ENCODE measurements around the gene EYS. TPM values are rescaled to one million over a fixed set of nuclear protein-coding genes. Genes with fewer than 3 reads are reported as not detected.
"Not testable (repeated sequence)": the region's sequence is repeated elsewhere in the genome, so short reads cannot be mapped to it uniquely, and the experiment has no call there.

EYS gene
- total RNA-seq, 4 donors from 2014 or later: 0.15 TPM; not detected in 3

DNA sequence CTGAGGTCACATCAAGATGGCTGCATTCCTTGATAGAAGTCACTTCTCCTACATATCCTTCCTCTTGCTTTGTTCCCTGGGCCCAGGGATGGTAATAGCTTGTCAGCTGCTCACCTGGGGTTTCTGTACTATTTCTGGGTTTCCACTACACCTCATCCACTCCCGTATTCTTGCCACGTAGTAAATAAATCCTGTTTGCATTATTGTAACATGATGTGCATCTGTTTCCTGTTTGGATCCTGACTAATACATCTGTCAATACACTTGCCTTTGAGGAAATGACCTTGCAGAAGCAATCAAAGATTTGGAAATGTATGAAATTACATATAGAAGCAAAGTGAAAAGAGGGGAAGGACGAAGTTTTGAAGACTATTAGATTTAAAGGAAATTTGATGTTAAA, 1452.5 kb downstream of the EYS start:
- no peaks in the 10 kb centered on the region for H3K9me3 ChIP-seq
- ATAC-seq: no peak
- H3K4me1 ChIP-seq: no peaks in the 10 kb centered on the region
- H3K27me3 ChIP-seq: no peaks in the 10 kb centered on the region
- H3K27ac ChIP-seq: no peak overlapping the region
- no peak overlapping the region for H3K4me3 ChIP-seq
- WGBS, 2 donors (ENCODE audit: low coverage in 1 of 2): 48 to 73% methylated on average over 3 of the region's 3 CpGs
- no peak for TF ChIP-seq POLR2A (IDR thresholded peaks at IDR 0.05)
- TF ChIP-seq, protein P1, sequence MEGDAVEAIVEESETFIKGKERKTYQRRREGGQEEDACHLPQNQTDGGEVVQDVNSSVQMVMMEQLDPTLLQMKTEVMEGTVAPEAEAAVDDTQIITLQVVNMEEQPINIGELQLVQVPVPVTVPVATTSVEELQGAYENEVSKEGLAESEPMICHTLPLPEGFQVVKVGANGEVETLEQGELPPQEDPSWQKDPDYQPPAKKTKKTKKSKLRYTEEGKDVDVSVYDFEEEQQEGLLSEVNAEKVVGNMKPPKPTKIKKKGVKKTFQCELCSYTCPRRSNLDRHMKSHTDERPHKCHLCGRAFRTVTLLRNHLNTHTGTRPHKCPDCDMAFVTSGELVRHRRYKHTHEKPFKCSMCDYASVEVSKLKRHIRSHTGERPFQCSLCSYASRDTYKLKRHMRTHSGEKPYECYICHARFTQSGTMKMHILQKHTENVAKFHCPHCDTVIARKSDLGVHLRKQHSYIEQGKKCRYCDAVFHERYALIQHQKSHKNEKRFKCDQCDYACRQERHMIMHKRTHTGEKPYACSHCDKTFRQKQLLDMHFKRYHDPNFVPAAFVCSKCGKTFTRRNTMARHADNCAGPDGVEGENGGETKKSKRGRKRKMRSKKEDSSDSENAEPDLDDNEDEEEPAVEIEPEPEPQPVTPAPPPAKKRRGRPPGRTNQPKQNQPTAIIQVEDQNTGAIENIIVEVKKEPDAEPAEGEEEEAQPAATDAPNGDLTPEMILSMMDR (IDR thresholded peaks at IDR 0.05): no peak
- no peak for TF ChIP-seq POLR2AphosphoS5 (IDR thresholded peaks at IDR 0.05)
- TF ChIP-seq EP300 (IDR thresholded peaks at IDR 0.05): no peak
- H3K36me3 ChIP-seq: no peaks in the 10 kb centered on the region

DNA sequence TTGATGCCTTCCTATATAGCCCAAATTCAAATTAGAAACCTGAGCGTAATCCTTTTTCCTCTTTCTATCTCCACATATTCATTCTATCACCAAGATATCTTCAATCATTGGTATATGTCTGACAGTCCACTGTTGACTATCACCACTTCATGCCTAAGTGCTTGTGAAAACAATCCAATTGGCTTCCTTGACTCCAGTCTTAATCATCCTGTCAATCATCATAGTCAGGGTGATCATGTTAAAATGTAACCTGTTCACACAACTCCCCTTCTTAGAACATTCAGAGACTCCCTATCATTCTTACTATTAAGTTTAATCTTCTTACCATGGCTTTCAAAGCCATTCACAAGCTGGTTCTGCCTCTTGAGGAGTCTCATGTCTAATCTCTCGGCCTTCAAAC, 1454.8 kb downstream of the EYS start:
- Histone ChIP-seq H3K27ac (no peak overlapping the region), H3K27me3 (no peaks in the 10 kb centered on the region), H3K9me3 (no peaks in the 10 kb centered on the region), H3K36me3 (no peaks in the 10 kb centered on the region), H3K4me1 (no peaks in the 10 kb centered on the region), H3K4me3 (no peak overlapping the region)
- ATAC-seq: no peak
- 76 to 85% methylated on average over 2 of the region's 2 CpGs for WGBS, 2 donors (ENCODE audit: low coverage in 1 of 2)
- TF ChIP-seq POLR2A (IDR thresholded peaks at IDR 0.05) (no peak), EP300 (IDR thresholded peaks at IDR 0.05) (no peak), POLR2AphosphoS5 (IDR thresholded peaks at IDR 0.05) (no peak)
- TF ChIP-seq, protein P1 (IDR thresholded peaks at IDR 0.05): no peak

DNA sequence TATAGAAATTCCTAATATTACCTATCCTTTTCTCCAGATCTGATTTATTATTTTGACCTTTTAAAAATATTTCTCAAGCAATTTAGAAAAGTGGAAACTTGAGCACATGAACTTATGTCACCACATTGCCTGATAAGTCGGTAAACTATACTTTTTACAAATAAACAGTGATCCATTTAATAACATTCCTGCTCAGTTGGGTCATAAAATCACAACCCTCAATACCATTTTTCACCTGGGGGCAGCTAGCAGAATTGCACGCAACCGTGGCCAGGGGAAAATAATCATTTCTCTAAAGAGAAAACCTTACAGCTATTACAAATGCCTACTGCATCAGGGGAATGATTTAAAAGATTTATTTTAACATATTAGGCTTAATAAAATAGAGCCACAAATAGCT, 1456.9 kb downstream of the EYS start:
- no peak for TF ChIP-seq EP300 (IDR thresholded peaks at IDR 0.05)

DNA sequence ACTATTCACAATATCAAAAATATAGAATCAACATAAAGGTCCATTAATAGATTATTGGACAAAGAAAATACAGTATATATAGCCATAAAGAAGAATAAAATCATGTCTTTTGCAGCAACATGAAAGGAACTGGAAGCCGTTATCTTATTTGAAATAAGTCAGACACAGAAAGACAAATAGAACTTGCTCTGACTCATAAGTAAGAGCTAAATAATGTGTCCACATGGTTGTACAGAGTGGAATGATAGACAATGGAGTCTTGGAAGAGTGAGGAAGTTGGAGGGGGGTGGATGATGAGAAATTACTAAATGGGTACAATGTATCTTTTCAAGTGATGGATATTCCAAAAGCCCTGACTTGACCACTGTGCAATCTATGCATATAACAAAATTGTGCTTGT, 1457.9 kb downstream of the EYS start:
- Histone ChIP-seq H3K4me3 (no peak overlapping the region), H3K27me3 (no peaks in the 10 kb centered on the region), H3K4me1 (no peaks in the 10 kb centered on the region), H3K9me3 (no peaks in the 10 kb centered on the region), H3K36me3 (no peaks in the 10 kb centered on the region), H3K27ac (no peak overlapping the region)
- no peak for ATAC-seq
- TF ChIP-seq, protein P1 (IDR thresholded peaks at IDR 0.05): no peak
- TF ChIP-seq POLR2A (IDR thresholded peaks at IDR 0.05): no peak
- TF ChIP-seq EP300 (IDR thresholded peaks at IDR 0.05): no peak
- no peak for TF ChIP-seq POLR2AphosphoS5 (IDR thresholded peaks at IDR 0.05)
- WGBS, 2 donors (ENCODE audit: low coverage in 1 of 2): 25 to 62% methylated on average over 1 of the region's 1 CpG

More for the DNA sequence above, 1456.9 kb downstream of the EYS start:
- no peak overlapping the region for H3K27ac ChIP-seq
- no peaks in the 10 kb centered on the region for H3K36me3 ChIP-seq
- no peak for ATAC-seq
- no peak overlapping the region for H3K4me3 ChIP-seq
- 46 to 56% methylated on average over 3 of the region's 3 CpGs for WGBS, 2 donors (ENCODE audit: low coverage in 1 of 2)
- H3K4me1 ChIP-seq: no peaks in the 10 kb centered on the region
- no peaks in the 10 kb centered on the region for H3K27me3 ChIP-seq
- no peaks in the 10 kb centered on the region for H3K9me3 ChIP-seq

DNA sequence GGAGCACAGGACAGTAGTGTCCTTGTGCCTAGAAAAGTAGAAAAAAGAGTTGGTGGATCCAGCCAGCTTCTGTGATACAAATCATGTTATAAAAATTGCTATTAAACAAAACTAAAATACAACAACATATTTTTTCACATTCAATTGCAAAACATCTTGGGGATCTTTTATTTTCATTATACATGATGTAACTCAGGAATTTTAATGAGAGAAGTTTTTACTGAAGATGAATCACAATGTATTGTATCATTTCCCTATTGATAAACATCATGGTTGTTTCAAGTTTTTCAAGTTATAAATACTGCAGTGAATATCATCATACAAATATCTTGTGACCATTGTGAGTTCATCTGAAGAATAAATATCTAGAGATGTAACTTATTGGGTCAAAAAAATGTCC, 1463.4 kb downstream of the EYS start:
- no peak for ATAC-seq
- Histone ChIP-seq H3K36me3 (no peaks in the 10 kb centered on the region), H3K4me3 (no peak overlapping the region), H3K4me1 (no peaks in the 10 kb centered on the region), H3K9me3 (peaks cover 0 to 11% (median 0%) of the 10 kb centered on the region in 3 donors), H3K27ac (no peak overlapping the region), H3K27me3 (no peaks in the 10 kb centered on the region)
- TF ChIP-seq POLR2A (IDR thresholded peaks at IDR 0.05): no peak
- no peak for TF ChIP-seq EP300 (IDR thresholded peaks at IDR 0.05)
- no peak for TF ChIP-seq POLR2AphosphoS5 (IDR thresholded peaks at IDR 0.05)
- TF ChIP-seq, protein P1 (IDR thresholded peaks at IDR 0.05): no peak

DNA sequence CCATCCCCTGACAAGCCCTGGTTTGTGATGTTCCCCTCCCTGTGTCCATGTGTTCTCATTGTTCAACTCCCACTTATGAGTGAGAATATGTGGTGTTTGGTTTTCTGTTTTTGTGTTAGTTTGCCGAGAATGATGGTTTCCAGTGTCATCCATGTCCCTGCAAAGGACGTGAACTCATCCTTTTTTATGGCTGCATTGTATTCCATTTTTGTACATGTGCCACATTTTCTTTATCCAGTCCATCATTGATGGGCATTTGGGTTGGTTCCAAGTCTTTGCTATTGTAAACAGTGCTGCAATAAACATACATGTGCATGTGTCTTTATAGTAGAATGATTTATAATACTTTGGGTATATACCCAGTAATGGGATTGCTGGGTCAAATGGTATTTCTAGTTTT, 1468.1 kb downstream of the EYS start:
- not testable (repeated sequence) for H3K36me3 ChIP-seq, ATAC-seq, H3K27ac ChIP-seq, H3K27me3 ChIP-seq, H3K4me3 ChIP-seq, H3K4me1 ChIP-seq
- peaks cover 0 to 11% (median 0%) of the 10 kb centered on the region in 3 donors for H3K9me3 ChIP-seq
- WGBS, 2 donors (ENCODE audit: low coverage in 1 of 2): 72 to 93% methylated on average over 2 of the region's 2 CpGs

Measured in gastroesophageal sphincter (tissue), 4 donors.